Effector memory CD4-positive, alpha-beta T cell (primary cell): Measurements from ENCODE around the gene TNNT2.

Source experiments
- DNase-seq, 3 donors: peaks; one replicate each; pipeline ENCODE4 v3.0.0-alpha.2; 2020
- H3K27ac ChIP-seq: 2 replicates; pipeline ENCODE4 v1.7.0; 2013; ENCODE audit warnings: mild to moderate bottlenecking, low read length, moderate library complexity; ENCODE audit not compliant: insufficient read depth, poor library complexity, severe bottlenecking
- H3K27me3 ChIP-seq: replicated peaks from 2 replicates; pipeline ENCODE4 v1.7.0; 2013; ENCODE audit warnings: mild to moderate bottlenecking, low read length; ENCODE audit not compliant: insufficient read depth, control insufficient read depth, poor library complexity, severe bottlenecking
- H3K36me3 ChIP-seq: 2 replicates; pipeline ENCODE4 v1.7.0; 2013; ENCODE audit warnings: mild to moderate bottlenecking, low read length, moderate library complexity; ENCODE audit not compliant: control insufficient read depth, insufficient read depth
- H3K4me1 ChIP-seq: 2 replicates; pipeline ENCODE4 v1.7.0; 2013; ENCODE audit warnings: low read length, mild to moderate bottlenecking; ENCODE audit not compliant: control insufficient read depth, insufficient read depth, poor library complexity, severe bottlenecking
- H3K4me3 ChIP-seq: 2 replicates; pipeline ENCODE4 v1.7.0; 2013; ENCODE audit warnings: low read length, low read depth, mild to moderate bottlenecking; ENCODE audit not compliant: insufficient read depth, poor library complexity, severe bottlenecking
- H3K9me3 ChIP-seq: 2 replicates; pipeline ENCODE4 v1.7.0; 2013; ENCODE audit warnings: mild to moderate bottlenecking, low read length, moderate library complexity; ENCODE audit not compliant: control insufficient read depth

The TNNT2 gene

DNA sequence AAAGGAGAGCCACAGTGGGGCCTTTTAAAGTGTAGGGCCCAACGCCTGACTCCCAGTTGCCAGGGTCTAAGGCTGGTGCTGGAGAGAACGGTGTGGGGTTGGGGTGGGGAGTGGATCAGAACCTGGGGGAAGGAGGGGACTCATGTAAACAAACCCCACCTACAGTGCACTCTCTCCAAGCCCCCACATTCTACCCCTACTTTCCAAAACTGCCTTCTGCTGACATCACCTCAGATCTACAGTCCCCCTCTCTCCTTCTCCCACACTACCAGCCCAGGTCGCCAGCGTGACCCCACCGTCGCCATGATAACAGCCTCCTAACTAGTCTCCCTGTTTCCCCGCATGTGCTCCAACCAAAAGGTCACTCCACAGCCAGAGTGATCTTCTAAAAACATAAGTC is 26.6 kb downstream of the TNNT2 start:
- H3K36me3 ChIP-seq: no peaks in the 10 kb centered on the region
- no peaks in the 10 kb centered on the region for H3K9me3 ChIP-seq
- no peak overlapping the region for H3K4me3 ChIP-seq
- H3K27me3 ChIP-seq: no peaks in the 10 kb centered on the region
- no peak overlapping the region for H3K27ac ChIP-seq
- no peaks in the 10 kb centered on the region for H3K4me1 ChIP-seq
- DNase-seq: no peak

DNA sequence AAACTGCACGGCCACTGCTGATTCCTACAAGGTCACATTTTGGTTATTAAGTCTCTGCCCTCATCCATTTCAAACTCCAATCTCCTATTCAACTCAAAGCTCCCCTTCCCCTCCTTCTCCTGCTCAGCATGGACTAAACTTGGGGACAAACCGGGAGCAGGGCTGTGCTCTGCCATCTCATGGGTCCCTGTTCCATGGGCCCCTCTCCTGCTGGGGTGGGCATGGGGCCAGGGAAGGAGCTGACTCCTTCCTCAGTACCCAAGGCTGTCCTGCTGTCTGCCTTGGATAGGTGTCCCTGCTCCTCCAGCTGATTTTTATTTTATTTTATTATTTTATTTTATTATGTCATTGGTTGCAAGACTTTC is 27.1 kb downstream of the TNNT2 start:
- Histone ChIP-seq H3K36me3 (no peaks in the 10 kb centered on the region), H3K27ac (no peak overlapping the region)

DNA sequence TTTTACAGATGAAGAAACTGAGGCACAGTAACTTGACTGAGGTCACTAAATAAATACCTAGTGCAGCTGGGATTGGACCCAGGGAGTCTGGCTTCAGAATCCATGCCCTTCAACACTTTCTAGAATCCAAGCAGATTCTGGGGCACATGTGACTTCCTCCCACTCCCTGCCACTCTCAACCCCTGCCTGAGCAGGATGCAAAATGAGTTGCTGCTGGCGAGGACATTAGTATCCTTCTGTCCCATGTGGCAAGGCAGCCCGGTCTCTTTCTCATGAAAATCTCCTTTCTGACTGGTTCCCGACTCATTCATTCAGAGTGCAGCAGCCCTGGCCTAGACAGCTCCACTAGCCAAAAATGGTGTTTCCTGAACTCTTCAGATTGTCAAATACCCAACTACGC is 28.4 kb downstream of the TNNT2 start:
- Histone ChIP-seq H3K27ac (no peak overlapping the region), H3K9me3 (no peaks in the 10 kb centered on the region), H3K4me3 (no peak overlapping the region), H3K36me3 (no peaks in the 10 kb centered on the region), H3K4me1 (no peaks in the 10 kb centered on the region), H3K27me3 (no peaks in the 10 kb centered on the region)
- no peak for DNase-seq

More for the DNA sequence above, 27.1 kb downstream of the TNNT2 start:
- H3K4me1 ChIP-seq: no peaks in the 10 kb centered on the region
- no peak for DNase-seq
- H3K9me3 ChIP-seq: no peaks in the 10 kb centered on the region
- H3K4me3 ChIP-seq: no peak overlapping the region
- no peaks in the 10 kb centered on the region for H3K27me3 ChIP-seq

DNA sequence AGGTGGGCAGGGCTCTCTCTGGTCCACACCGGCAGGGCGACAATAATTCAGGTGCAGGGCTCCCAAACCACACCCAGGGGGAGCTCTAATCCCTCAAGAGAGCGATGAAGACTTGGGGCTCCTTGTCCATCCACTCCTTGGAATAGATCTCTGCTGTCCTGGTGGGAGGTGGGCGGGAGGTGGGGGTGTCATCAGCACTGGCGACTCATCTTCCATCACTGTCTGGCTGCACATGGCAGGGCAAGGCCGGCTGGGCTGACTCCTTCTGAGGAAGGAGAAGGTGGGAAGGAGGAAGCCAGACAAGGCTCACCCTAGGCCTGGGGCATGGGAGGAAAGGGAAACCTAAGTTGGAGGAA is 29.3 kb downstream of the TNNT2 start:
- H3K27me3 ChIP-seq: no peaks in the 10 kb centered on the region
- H3K36me3 ChIP-seq: no peaks in the 10 kb centered on the region
- no peak overlapping the region for H3K4me3 ChIP-seq
- H3K4me1 ChIP-seq: no peaks in the 10 kb centered on the region
- no peaks in the 10 kb centered on the region for H3K9me3 ChIP-seq
- no peak for DNase-seq
- H3K27ac ChIP-seq: no peak overlapping the region

DNA sequence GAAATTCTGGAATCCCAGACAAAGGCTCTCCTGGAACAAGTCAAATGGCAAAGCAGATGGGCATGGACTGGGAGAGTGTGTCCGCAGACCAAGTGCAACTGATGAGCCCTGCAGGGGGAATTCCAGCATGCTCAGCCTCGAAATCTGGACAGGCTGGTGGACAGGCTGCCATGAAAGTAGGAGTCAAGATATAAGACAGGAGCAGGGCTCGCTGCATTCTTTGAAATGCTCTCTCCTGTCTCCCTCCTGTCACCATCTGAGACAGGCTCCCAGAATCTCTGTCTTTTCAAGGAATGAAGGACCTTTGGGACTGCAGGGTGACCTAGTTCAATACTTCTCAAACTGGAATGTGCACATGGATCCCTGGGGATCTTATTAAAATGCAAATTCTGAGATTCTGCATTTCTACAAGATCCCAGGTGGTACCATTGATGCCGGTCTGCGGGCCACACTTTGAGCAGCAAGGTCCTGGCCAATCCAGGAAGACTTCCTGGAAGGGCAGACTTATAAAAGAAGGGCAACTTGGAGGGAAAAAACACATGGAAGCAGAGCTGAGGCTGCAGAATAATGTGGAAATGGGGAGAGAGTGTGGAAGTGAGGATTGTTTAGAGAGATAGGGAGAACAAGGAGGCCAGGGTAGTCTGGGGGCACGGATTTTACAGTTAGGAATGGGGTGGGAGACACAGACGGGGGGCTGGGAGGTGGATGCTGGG is 29.8 kb downstream of the TNNT2 start:
- Histone ChIP-seq H3K36me3 (no peaks in the 10 kb centered on the region), H3K27ac (no peak overlapping the region), H3K4me3 (no peak overlapping the region), H3K4me1 (no peaks in the 10 kb centered on the region), H3K9me3 (no peaks in the 10 kb centered on the region), H3K27me3 (no peaks in the 10 kb centered on the region)
- DNase-seq: no peak

DNA sequence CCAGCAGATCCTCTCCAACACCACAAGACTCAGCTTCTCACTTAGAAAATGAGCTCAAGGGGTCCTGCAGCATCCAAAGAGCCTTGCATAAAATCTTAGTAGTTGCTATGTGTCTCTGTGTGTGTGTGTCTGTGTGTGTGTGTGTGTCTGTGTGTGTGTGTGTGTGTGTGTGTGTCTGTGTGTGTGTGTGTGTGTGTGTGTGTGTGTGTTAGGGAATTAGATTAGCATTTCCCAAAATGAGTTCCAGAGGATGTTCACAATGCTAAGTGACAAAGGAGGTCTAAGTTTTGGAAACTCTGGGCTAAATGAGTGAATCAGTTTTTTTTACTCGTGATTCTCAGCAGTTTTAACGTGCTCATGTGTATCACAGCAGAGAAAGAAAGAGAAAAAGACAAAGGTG is 30.5 kb downstream of the TNNT2 start:
- no peak for DNase-seq
- no peak overlapping the region for H3K4me3 ChIP-seq
- no peaks in the 10 kb centered on the region for H3K27me3 ChIP-seq
- no peaks in the 10 kb centered on the region for H3K9me3 ChIP-seq
- no peaks in the 10 kb centered on the region for H3K4me1 ChIP-seq
- no peak overlapping the region for H3K27ac ChIP-seq
- H3K36me3 ChIP-seq: no peaks in the 10 kb centered on the region

DNA sequence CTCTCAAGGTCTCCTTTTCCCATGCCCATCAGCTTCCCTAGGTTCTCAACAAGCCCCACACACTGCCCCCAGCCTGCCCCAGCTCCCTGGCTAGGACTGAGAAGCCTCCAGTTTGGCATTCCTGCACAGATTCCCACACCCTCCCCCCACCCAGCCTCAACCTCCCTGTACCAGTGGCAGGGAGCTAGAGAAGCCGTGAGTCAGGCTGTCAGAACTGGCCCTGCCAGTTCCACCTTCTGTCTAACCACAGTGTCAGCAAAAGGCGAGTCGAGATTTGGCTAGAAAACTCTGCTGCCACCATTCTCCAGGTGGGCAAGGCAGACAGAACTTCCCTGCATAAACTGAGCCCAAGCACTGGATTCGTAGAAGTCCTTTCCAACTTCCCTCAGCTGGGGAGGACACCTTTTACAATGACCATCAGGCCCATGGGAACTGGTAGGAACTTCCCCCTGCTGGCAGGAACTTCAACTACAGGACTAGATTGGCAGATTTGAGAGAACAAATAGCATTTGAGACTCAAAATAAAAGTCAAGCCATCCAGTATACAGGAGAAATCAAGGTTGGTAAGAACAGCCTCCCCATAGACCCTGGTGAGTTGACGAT is 31.0 kb downstream of the TNNT2 start:
- Histone ChIP-seq H3K36me3 (no peaks in the 10 kb centered on the region), H3K27me3 (no peaks in the 10 kb centered on the region), H3K4me1 (no peaks in the 10 kb centered on the region), H3K4me3 (no peak overlapping the region), H3K9me3 (no peaks in the 10 kb centered on the region), H3K27ac (no peak overlapping the region)
- DNase-seq: no peak

DNA sequence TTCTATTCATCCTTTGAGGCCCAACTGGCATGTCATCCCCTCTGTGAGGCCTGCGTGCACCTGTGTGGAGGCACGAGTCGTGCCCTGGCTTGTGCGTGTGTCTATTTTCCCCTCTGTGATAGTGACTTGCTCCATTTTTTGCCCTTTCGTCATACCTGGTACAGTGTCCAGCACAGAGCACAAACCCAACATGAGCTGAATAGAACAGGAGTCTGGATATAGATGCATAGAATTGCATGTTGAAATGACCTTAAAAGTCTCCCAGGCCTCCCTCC is 32.5 kb downstream of the TNNT2 start:
- Histone ChIP-seq H3K27ac (no peak overlapping the region), H3K4me1 (no peaks in the 10 kb centered on the region), H3K4me3 (no peak overlapping the region), H3K27me3 (no peaks in the 10 kb centered on the region), H3K36me3 (no peaks in the 10 kb centered on the region), H3K9me3 (no peaks in the 10 kb centered on the region)
- no peak for DNase-seq

DNA sequence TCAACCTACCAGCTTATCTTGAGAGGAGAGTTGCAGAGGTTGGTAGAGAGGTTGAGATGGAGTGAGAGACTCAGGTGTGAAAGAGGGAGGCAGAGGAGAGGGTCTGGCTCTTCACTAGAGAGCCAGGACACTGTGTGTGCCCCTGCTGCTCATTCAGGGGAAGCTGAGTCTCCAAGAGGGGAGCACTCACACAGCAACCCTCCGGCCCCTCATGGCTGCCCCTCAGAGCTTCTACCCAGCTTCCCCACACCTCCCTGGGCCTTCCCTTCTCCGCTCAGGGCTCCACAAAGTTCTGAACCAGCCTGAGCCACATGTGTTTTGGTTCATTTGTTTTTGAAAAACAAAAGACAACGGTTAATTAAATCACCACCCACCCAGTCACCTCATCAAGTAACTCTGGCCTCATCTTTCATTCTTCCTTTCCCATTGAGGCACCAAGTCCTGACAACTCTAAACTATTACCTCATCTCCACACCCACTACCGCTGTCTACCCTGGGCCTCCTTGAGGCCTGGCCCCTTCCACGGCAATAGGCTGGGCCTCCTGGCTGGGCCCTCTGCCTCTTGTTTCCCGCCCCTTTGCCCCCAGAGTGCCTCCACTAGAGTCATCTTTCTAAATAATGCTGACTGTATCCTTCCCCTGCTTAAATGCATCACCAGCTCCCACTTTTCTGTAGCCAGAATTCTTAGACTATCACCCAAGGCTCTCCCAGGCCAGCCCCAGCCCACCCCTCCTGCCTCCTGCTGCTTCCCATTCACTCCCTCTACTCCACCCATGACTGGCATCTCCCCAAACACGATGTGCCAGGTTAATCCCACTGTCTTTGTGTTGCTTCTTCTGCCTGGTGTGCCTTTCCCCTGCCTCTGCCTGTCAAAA is 33.0 kb downstream of the TNNT2 start:
- no peak for DNase-seq
- Histone ChIP-seq H3K36me3 (no peaks in the 10 kb centered on the region), H3K4me1 (no peaks in the 10 kb centered on the region), H3K27me3 (no peaks in the 10 kb centered on the region), H3K27ac (no peak overlapping the region), H3K4me3 (no peak overlapping the region), H3K9me3 (no peaks in the 10 kb centered on the region)

DNA sequence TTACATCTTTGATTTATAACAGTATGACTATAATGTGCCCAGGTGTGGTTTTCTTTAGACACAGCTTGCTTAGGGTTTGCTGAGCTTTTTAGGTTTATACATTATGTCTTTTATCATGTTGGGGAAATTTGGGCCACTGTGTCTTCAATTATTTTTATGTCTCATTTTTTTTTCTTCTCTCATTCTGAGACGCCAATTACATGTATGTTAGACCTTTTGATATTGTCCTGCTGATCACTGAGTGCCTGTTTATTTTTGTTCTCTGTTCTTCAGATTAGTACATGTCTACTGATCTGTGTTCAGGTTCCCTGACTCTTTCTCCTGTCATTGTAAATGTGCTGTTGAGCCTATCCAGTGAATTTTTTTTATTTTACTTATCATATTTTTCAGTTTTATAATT is 36.1 kb downstream of the TNNT2 start:
- H3K4me3 ChIP-seq: no peak overlapping the region
- no peaks in the 10 kb centered on the region for H3K9me3 ChIP-seq
- no peak for DNase-seq
- H3K27me3 ChIP-seq: no peaks in the 10 kb centered on the region
- no peaks in the 10 kb centered on the region for H3K36me3 ChIP-seq
- no peak overlapping the region for H3K27ac ChIP-seq
- no peaks in the 10 kb centered on the region for H3K4me1 ChIP-seq
